IPS DF 6.9 (cell line): ENCODE results near the gene RETREG3.
"Not testable (repeated sequence)": the region's sequence is repeated elsewhere in the genome, so short reads cannot be mapped to it uniquely, and the experiment has no call there.

Experiments used
- DNase-seq: peaks from one replicate; pipeline ENCODE4 v3.0.0-alpha.2; 2013; ENCODE audit warnings: low read depth, low spot score
- H3K27ac ChIP-seq: one replicate; pipeline ENCODE4 v1.5.1; 2013; ENCODE audit warnings: low read length, control low read depth
- H3K27me3 ChIP-seq: 2 replicates; pipeline ENCODE4 v1.6.1; 2013; ENCODE audit warnings: mild to moderate bottlenecking, low read length; ENCODE audit not compliant: control insufficient read depth, insufficient read depth
- H3K36me3 ChIP-seq: 2 replicates; pipeline ENCODE4 v1.6.1; 2013; ENCODE audit warnings: low read length; ENCODE audit not compliant: control insufficient read depth, insufficient read depth
- H3K4me1 ChIP-seq: 2 replicates; pipeline ENCODE4 v1.6.1; 2013; ENCODE audit warnings: low read length; ENCODE audit not compliant: control insufficient read depth, insufficient read depth
- H3K4me3 ChIP-seq: 2 replicates; pipeline ENCODE4 v1.5.1; 2013; ENCODE audit warnings: mild to moderate bottlenecking, low read length
- H3K9me3 ChIP-seq: 2 replicates; pipeline ENCODE4 v1.6.1; 2013; ENCODE audit warnings: low read length, inconsistent platforms; ENCODE audit not compliant: control insufficient read depth, insufficient read depth
- WGBS: extraction: QIAGEN DNeasy Blood & Tissue Kit; methylation state at CpG from one replicate; pipeline ENCODE4 v1.1.7; 2013; ENCODE audit warnings: mixed read lengths, missing lambda C conversion rate; ENCODE audit not compliant: insufficient read length, insufficient coverage; 5-methylcytosine and 5-hydroxymethylcytosine counted together

Gene RETREG3

DNA sequence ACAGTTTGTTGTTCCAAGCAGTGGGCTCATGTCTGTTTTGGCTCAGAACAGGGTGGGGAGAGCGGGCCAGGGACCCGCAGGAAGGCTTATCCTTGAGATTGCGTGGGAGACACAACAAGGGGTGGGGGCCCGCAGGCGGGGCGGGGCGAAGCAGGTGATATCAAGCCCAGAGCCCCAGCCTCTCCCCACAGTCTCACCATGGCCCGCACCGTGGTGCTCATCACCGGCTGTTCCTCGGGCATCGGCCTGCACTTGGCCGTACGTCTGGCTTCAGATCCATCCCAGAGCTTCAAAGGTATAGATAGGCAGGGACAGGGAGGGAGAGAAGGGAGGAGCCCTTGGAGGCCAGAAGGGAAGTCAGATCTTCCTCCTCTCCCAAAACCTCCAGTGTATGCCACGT is 56.4 kb downstream of the RETREG3 start, which contains the start of gene HSD17B1:
HSD17B1 (plus strand) TSS at position 188 of the 400 bp plus-strand sequence; CDS start at position 199, 11 bp downstream.
- H3K27ac ChIP-seq, H3K36me3 ChIP-seq, DNase-seq, H3K4me3 ChIP-seq, H3K27me3 ChIP-seq, H3K9me3 ChIP-seq, H3K4me1 ChIP-seq: not testable (repeated sequence)
- WGBS, result no CpG with 5 or more reads among the region's 15 CpGs

DNA sequence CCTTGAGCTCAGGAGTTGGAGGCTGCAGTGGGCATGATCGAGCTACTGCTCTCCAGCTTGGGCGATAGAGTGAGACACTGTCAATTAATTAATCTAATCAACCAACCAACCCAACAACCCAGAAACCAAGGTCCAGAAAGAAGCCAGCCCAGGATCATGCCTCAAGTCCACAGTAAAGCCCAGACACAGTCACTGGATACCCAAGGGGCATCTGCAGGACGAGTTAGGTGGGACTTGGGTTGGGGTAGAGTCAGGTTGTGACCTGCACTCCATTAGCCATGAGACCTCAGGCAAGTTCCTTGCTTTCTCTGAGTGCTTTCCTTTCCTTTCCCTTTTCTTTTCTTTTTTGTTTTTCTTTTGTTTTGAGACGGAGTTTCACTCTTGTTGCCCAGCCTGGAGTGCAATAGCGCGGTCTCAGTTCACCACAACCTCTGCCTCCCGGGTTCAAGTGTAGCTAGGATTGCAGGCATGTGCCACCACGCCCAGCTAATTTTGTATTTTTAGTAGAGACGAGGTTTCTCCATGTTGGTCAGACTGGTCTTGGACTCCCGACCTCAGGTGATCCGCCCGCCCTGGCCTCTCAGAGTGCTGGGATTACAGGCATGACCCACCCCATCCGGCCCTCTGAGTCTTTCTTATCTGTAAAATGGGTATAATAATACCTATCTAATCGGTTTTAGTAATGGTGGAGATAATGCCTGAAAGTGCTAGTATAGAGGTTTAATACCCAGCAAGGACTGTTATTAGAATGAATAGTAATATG is 60.0 kb downstream of the RETREG3 start:
- H3K4me3 ChIP-seq, result no peak overlapping the region
- peaks cover 4% of the 10 kb centered on the region for H3K4me1 ChIP-seq
- H3K27me3 ChIP-seq, result no peaks in the 10 kb centered on the region
- H3K27ac ChIP-seq, result no peak overlapping the region
- WGBS, result no CpG with 5 or more reads among the region's 14 CpGs
- H3K9me3 ChIP-seq, result no peaks in the 10 kb centered on the region
- DNase-seq, result no peak
- H3K36me3 ChIP-seq, result no peaks in the 10 kb centered on the region; the same call in 1 of the 2 replicates

DNA sequence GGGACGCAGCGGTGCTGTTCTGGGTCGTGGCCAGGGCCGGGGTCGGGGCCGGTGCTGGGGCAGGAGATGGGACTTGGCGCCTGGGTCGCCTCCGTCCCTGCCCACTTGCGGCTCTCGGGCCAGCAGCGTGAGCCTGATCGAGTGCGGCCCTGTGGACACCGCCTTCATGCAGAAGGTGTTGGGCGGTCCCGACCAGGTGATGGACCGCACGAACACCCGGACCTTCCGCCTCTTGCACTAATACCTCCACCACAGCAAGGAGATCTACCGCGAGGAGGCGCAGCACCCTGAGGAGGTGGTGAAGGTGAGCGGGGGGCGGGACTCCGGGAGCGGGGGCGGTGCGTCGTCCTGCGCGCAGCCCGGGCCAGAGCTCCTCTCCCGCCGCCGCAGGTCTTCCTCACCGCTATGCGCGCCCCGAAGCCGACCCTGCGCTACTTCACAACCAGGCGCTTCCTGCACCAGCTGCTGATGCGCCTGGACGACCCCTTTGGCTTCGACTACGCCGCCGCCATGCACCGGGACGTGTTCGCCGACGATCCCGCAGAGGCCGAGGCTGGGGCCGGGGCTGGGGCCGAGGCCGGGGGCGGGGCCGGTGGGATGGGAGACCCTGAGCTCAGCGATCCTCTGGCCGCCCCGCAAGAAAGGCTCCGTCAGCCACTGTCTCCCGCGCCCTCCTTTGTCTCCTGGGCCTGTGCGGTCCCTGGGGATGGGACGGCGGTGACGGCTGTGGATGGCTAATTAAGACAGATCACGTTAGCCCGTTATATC is 60.9 kb downstream of the RETREG3 start:
- peaks cover 6% of the 10 kb centered on the region; the same call in 1 of the 2 replicates for H3K36me3 ChIP-seq
- H3K4me1 ChIP-seq, result peaks cover 2% of the 10 kb centered on the region
- no CpG with 5 or more reads among the region's 74 CpGs for WGBS
- no peak overlapping the region for H3K27ac ChIP-seq
- DNase-seq, result no peak
- peak overlapping the region; percentile 50; the same call in 1 of the 2 replicates for H3K4me3 ChIP-seq
- no peaks in the 10 kb centered on the region for H3K9me3 ChIP-seq
- H3K27me3 ChIP-seq, result no peaks in the 10 kb centered on the region

GRCh38 chr17:42547698-42548069 is 61.5 kb downstream of the RETREG3 start:
- no peak for DNase-seq
- no CpG with 5 or more reads among the region's 14 CpGs for WGBS
- H3K27me3 ChIP-seq, result no peaks in the 10 kb centered on the region
- H3K9me3 ChIP-seq, result no peaks in the 10 kb centered on the region
- peak overlapping the region; percentile 16; the same call in 1 of the 2 replicates for H3K4me3 ChIP-seq
- H3K27ac ChIP-seq, result no peak overlapping the region
- peaks cover 9% of the 10 kb centered on the region; the same call in 1 of the 2 replicates for H3K36me3 ChIP-seq
- peaks cover 2% of the 10 kb centered on the region for H3K4me1 ChIP-seq

DNA sequence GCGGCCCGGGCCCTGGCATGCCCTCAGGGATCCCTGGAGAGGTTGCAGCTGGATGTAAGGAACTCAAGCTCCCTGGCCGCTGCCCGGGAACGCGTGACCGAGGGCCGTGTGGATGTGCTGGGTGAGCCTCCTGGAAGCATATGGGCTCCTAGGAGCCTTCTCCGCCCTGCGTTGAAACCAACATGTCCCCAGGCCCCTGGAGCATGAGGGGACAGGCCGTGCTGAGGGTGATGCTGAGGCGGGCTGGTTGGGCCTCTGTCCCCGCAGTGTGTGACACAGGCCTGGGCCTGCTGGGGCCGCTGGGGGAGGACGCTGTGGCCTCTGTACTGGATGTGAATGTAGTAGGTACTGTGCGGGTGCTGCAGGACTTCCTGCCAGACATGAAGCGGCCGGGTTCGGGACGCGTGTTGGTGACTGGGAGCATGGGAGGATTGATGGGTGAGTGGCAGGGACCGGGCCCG is 62.1 kb downstream of the RETREG3 start:
- no peak overlapping the region for H3K27ac ChIP-seq
- H3K4me1 ChIP-seq, result peaks cover 2% of the 10 kb centered on the region
- no peaks in the 10 kb centered on the region for H3K27me3 ChIP-seq
- DNase-seq, result no peak
- no CpG with 5 or more reads among the region's 23 CpGs for WGBS
- H3K4me3 ChIP-seq, result no peak overlapping the region; the same call in 1 of the 2 replicates
- H3K36me3 ChIP-seq, result peaks cover 9% of the 10 kb centered on the region; the same call in 1 of the 2 replicates
- H3K9me3 ChIP-seq, result no peaks in the 10 kb centered on the region

GRCh38 chr17:42545755-42546505 is 63.2 kb downstream of the RETREG3 start:
- not testable (repeated sequence) for H3K27me3 ChIP-seq, H3K4me1 ChIP-seq, H3K4me3 ChIP-seq, H3K36me3 ChIP-seq, H3K27ac ChIP-seq, DNase-seq, H3K9me3 ChIP-seq
- no CpG with 5 or more reads among the region's 9 CpGs for WGBS

- no CpG with 5 or more reads among the region's 8 CpGs for WGBS
- Histone ChIP-seq H3K36me3 (peaks cover 9% of the 10 kb centered on the region; the same call in 1 of the 2 replicates), H3K4me1 (peaks cover 2% of the 10 kb centered on the region), H3K4me3 (no peak overlapping the region), H3K27ac (no peak overlapping the region), H3K27me3 (no peaks in the 10 kb centered on the region), H3K9me3 (no peaks in the 10 kb centered on the region)
- DNase-seq, result no peak
Measured at GRCh38 chr17:42544874-42545283, 64.3 kb downstream of the RETREG3 start.

DNA sequence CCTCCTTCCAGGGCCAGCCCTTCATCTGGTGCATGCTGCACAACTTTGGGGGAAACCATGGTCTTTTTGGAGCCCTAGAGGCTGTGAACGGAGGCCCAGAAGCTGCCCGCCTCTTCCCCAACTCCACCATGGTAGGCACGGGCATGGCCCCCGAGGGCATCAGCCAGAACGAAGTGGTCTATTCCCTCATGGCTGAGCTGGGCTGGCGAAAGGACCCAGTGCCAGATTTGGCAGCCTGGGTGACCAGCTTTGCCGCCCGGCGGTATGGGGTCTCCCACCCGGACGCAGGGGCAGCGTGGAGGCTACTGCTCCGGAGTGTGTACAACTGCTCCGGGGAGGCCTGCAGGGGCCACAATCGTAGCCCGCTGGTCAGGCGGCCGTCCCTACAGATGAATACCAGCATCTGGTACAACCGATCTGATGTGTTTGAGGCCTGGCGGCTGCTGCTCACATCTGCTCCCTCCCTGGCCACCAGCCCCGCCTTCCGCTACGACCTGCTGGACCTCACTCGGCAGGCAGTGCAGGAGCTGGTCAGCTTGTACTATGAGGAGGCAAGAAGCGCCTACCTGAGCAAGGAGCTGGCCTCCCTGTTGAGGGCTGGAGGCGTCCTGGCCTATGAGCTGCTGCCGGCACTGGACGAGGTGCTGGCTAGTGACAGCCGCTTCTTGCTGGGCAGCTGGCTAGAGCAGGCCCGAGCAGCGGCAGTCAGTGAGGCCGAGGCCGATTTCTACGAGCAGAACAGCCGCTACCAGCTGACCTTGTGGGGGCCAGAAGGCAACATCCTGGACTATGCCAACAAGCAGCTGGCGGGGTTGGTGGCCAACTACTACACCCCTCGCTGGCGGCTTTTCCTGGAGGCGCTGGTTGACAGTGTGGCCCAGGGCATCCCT is 65.7 kb downstream of the RETREG3 start:
- H3K27me3 ChIP-seq, result no peaks in the 10 kb centered on the region
- DNase-seq, result no peak
- no peaks in the 10 kb centered on the region for H3K4me1 ChIP-seq
- no peak overlapping the region for H3K27ac ChIP-seq
- peaks cover 14% of the 10 kb centered on the region for H3K36me3 ChIP-seq
- H3K4me3 ChIP-seq, result no peak overlapping the region; the same call in 1 of the 2 replicates
- no peaks in the 10 kb centered on the region for H3K9me3 ChIP-seq
- WGBS, result no CpG with 5 or more reads among the region's 39 CpGs

GRCh38 chr17:42541041-42541833 is 67.9 kb downstream of the RETREG3 start:
- no peak for DNase-seq
- H3K27me3 ChIP-seq, result no peaks in the 10 kb centered on the region
- H3K4me3 ChIP-seq, result no peak overlapping the region
- H3K9me3 ChIP-seq, result no peaks in the 10 kb centered on the region
- WGBS, result no CpG with 5 or more reads among the region's 17 CpGs
- H3K27ac ChIP-seq, result no peak overlapping the region
- peaks cover 14% of the 10 kb centered on the region for H3K36me3 ChIP-seq
- peaks cover 4% of the 10 kb centered on the region for H3K4me1 ChIP-seq
